Caco-2 (cell line): ENCODE results near the gene FAM9A. TPM values are rescaled to one million over a fixed set of nuclear protein-coding genes. Genes with fewer than 3 reads are reported as not detected.

Experiments
- BruUV-seq: library from RNA; stranded (reverse); fragments of 400-500 nt; replicated peaks from 2 replicates; lab custom pipeline; 2021; lab: Mats Ljungman, UMichigan
- CTCF ChIA-PET: fragments of 300-600 bp; sonication (Branson Sonifier 250); formaldehyde crosslinking; loops from one replicate; lab custom pipeline; 2022; ENCODE audit warnings: antibody characterized with exemption; lab: Charles Lee
- POLR2A ChIA-PET: fragments of 300-600 bp; sonication (Branson Sonifier 250); formaldehyde crosslinking; loops from one replicate; lab custom pipeline; 2022; ENCODE audit warnings: antibody characterized with exemption; lab: Charles Lee
- DNase-seq, 2 experiments: peaks; one replicate each; pipeline versions ENCODE4 v3.0.0 to v3.0.0-alpha.2; 2020 to 2022
- H3K27me3 ChIP-seq: replicated peaks from 2 replicates; pipeline ENCODE4 v1.6.0; 2011; ENCODE audit warnings: low read length; ENCODE audit not compliant: control insufficient read depth, insufficient read depth
- H3K36me3 ChIP-seq: 2 replicates; pipeline ENCODE4 v1.5.1; 2011; ENCODE audit warnings: low read length; ENCODE audit not compliant: control insufficient read depth, insufficient read depth
- H3K4me1 ChIP-seq: fragments of 250-450 bp; sonication (Bioruptor Pico); 2 replicates; pipeline ENCODE4 v1.5.1; 2020; ENCODE audit warnings: mild to moderate bottlenecking
- H3K4me3 ChIP-seq: 2 replicates; pipeline ENCODE4 v1.5.1; 2011; ENCODE audit warnings: low read depth, mild to moderate bottlenecking, control low read depth, low read length
- H3K9me3 ChIP-seq: fragments of 250-450 bp; sonication (Bioruptor Pico); 2 replicates; pipeline ENCODE4 v1.5.1; 2020; ENCODE audit warnings: mild to moderate bottlenecking, moderate library complexity
- H3K27ac Mint-ChIP-seq: one replicate; pipeline ENCODE4 v1.8.0; 2022; ENCODE audit warnings: mixed read lengths; ENCODE audit not compliant: unreplicated experiment
- H3K27me3 Mint-ChIP-seq: one replicate; pipeline ENCODE4 v1.8.0; 2022; ENCODE audit warnings: mixed read lengths; ENCODE audit not compliant: insufficient read depth, unreplicated experiment
- H3K36me3 Mint-ChIP-seq: one replicate; pipeline ENCODE4 v1.8.0; 2022; ENCODE audit warnings: mild to moderate bottlenecking, mixed read lengths; ENCODE audit not compliant: insufficient read depth, unreplicated experiment
- H3K4me1 Mint-ChIP-seq: one replicate; pipeline ENCODE4 v1.8.0; 2022; ENCODE audit warnings: low read depth, mixed read lengths; ENCODE audit not compliant: unreplicated experiment
- H3K4me3 Mint-ChIP-seq: one replicate; pipeline ENCODE4 v1.8.0; 2022; ENCODE audit warnings: mild to moderate bottlenecking, moderate library complexity, mixed read lengths; ENCODE audit not compliant: unreplicated experiment
- H3K9me3 Mint-ChIP-seq: one replicate; pipeline ENCODE4 v1.8.0; 2022; ENCODE audit warnings: mixed read lengths; ENCODE audit not compliant: unreplicated experiment
- CTCF ChIP-seq, 2 experiments: fragments of 200-600 bp in 1 of 2; IDR thresholded peaks; 1 replicate in 1 of 2; 2 replicates in 1 of 2; pipeline versions ENCODE4 v1.5.1 to v1.8.0; 2011 to 2022; ENCODE audit warnings: antibody characterized with exemption in 1 of 2, control low read depth in 1 of 2, inconsistent platforms in 1 of 2, low read depth in 1 of 2, low read length in 1 of 2, mild to moderate bottlenecking in 1 of 2, moderate library complexity in 1 of 2; ENCODE audit not compliant: insufficient read depth in 1 of 2, severe bottlenecking in 1 of 2, unreplicated experiment in 1 of 2
- intact Hi-C: fragments of 100-400 bp; cut with micrococcal nuclease; formaldehyde crosslinking; loops from one replicate; pipeline ENCODE4 v1.10.0; 2022; ENCODE audit not compliant: unreplicated experiment
- total RNA-seq: library from RNA; stranded (reverse); gene quantifications from 2 replicates; pipeline ENCODE4 v1.2.3, GENCODE V29; 2022

The FAM9A gene
- total RNA-seq, 1 experiment from 2014 or later = not detected

GRCh38 chrX:8808661-8809060, 7.5 kb upstream of the FAM9A start:
- Mint-ChIP-seq H3K27ac (no peak overlapping the region), H3K4me3 (no peak overlapping the region), H3K36me3 (no peaks in the 10 kb centered on the region), H3K9me3 (no peaks in the 10 kb centered on the region), H3K27me3 (peaks cover 23% of the 10 kb centered on the region), H3K4me1 (no peaks in the 10 kb centered on the region)
- Histone ChIP-seq H3K4me3 (no peak overlapping the region), H3K27me3 (no peaks in the 10 kb centered on the region), H3K4me1 (no peaks in the 10 kb centered on the region), H3K36me3 (no peaks in the 10 kb centered on the region), H3K9me3 (no peaks in the 10 kb centered on the region)
- ChIA-PET POLR2A (no interaction called here), CTCF (no interaction called here)
- BruUV-seq = no TSS peak
- no peak for DNase-seq
- intact Hi-C loops = no loop called here
- no peak for TF ChIP-seq CTCF (IDR thresholded peaks at IDR 0.05; ENCODE audit: insufficient read depth in 1 of 2, low read depth in 1 of 2, low read length in 1 of 2, severe bottlenecking in 1 of 2, unreplicated experiment in 1 of 2)

- intact Hi-C loops = no loop called here
- H3K27me3 Mint-ChIP-seq = peaks cover 26% of the 10 kb centered on the region
- POLR2A ChIA-PET = no interaction called here
These were observed 4.8 kb upstream of the FAM9A start for GRCh38 chrX:8805974-8806373.

GRCh38 chrX:8805046-8805445, 3.9 kb upstream of the FAM9A start:
- Mint-ChIP-seq H3K9me3 (no peaks in the 10 kb centered on the region), H3K27me3 (peaks cover 21% of the 10 kb centered on the region), H3K36me3 (no peaks in the 10 kb centered on the region), H3K27ac (no peak overlapping the region), H3K4me3 (no peak overlapping the region), H3K4me1 (no peaks in the 10 kb centered on the region)
- no peak for DNase-seq
- Histone ChIP-seq H3K9me3 (no peaks in the 10 kb centered on the region), H3K4me3 (no peak overlapping the region), H3K27me3 (no peaks in the 10 kb centered on the region), H3K4me1 (no peaks in the 10 kb centered on the region), H3K36me3 (no peaks in the 10 kb centered on the region)
- TF ChIP-seq CTCF (IDR thresholded peaks at IDR 0.05; ENCODE audit: insufficient read depth in 1 of 2, low read depth in 1 of 2, low read length in 1 of 2, severe bottlenecking in 1 of 2, unreplicated experiment in 1 of 2) = no peak
- ChIA-PET CTCF (no interaction called here), POLR2A (no interaction called here)
- intact Hi-C loops = no loop called here
- no TSS peak for BruUV-seq

More at GRCh38 chrX:8805974-8806373, 4.8 kb upstream of the FAM9A start:
- H3K36me3 Mint-ChIP-seq = no peaks in the 10 kb centered on the region
- no peaks in the 10 kb centered on the region for H3K36me3 ChIP-seq
- CTCF ChIA-PET = no interaction called here
- H3K27me3 ChIP-seq = no peaks in the 10 kb centered on the region
- DNase-seq = no peak
- no peaks in the 10 kb centered on the region for H3K9me3 ChIP-seq
- no peak for TF ChIP-seq CTCF (IDR thresholded peaks at IDR 0.05; ENCODE audit: insufficient read depth in 1 of 2, low read depth in 1 of 2, low read length in 1 of 2, severe bottlenecking in 1 of 2, unreplicated experiment in 1 of 2)
- H3K4me3 ChIP-seq = no peak overlapping the region
- no peak overlapping the region for H3K4me3 Mint-ChIP-seq
- no peaks in the 10 kb centered on the region for H3K4me1 ChIP-seq
- no peaks in the 10 kb centered on the region for H3K9me3 Mint-ChIP-seq
- no peak overlapping the region for H3K27ac Mint-ChIP-seq
- BruUV-seq = no TSS peak
- no peaks in the 10 kb centered on the region for H3K4me1 Mint-ChIP-seq
